ENCODE measurements around the gene TRIM45. TPM values are rescaled to one million over a fixed set of nuclear protein-coding genes. Genes with fewer than 3 reads are reported as not detected.

Gene TRIM45
- total RNA-seq, 2 experiments from 2014 or later, result 0.48 to 0.60 TPM

DNA sequence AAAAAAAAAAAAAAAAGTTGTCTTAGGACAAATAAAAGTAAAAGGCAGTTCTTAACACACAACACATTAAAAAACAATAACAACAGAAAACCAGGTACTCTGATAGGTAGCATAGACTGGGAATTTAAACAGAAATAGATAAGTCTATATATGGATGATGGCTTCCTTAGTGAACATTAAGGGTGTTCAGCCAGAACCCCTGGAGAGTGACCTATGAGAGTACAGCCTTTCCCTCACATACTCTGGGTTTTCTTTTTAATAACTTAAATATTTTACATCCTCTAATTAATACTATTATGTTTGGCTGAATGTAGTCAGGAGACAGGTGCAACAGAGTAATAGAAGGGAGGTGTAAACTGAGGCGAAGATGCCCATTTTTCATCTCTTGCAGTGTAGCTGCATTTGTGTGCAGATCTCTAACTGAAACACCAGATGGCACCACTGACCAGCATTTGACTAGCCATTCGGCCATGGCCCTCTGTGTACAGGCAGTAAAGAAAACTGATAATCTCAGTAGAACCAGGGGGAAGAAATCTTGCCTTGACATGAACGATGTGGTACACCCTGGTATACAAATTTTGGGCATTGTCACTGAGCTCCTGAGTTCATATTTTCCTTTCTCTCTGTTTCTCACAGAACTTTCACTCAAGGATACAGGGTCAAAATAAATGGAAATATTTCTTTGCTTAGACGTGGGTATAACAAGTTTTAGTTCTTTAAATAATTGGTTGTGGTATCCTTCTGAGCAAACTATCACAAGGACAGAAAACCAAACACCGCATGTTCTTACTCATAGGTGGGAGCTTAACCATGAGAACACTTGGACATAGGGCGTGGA, 53.8 kb downstream of the TRIM45 start:
- no peak overlapping the region for H3K27ac Mint-ChIP-seq
- no peaks in the 10 kb centered on the region for H3K27me3 Mint-ChIP-seq
- peaks cover 53% of the 10 kb centered on the region for H3K4me1 Mint-ChIP-seq
- no peak for DNase-seq
- no peaks in the 10 kb centered on the region for H3K9me3 Mint-ChIP-seq
- H3K4me3 Mint-ChIP-seq, result no peak overlapping the region
- H3K36me3 Mint-ChIP-seq, result peaks cover 44% of the 10 kb centered on the region

DNA sequence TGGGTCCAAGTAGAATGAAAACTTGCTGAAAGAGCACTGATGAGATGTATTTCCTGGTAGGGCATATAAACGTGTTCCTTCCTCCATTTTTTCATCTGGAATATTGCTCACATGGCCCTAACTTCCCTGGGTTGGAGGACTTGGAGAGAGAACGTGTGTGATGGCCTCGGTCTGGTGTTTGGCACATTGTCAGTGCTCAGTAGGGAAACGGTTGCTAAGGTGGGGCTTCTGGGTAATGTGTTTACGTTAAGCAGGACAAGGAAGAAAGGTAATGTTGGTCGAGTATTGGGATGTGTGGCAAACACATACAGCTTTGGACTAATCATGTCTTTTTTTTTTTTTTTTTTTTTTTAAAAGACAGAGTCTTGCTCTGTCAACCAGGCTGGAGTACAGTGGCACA, 55.2 kb downstream of the TRIM45 start:
- no peaks in the 10 kb centered on the region for H3K9me3 Mint-ChIP-seq
- H3K36me3 Mint-ChIP-seq, result peaks cover 47% of the 10 kb centered on the region
- H3K27me3 Mint-ChIP-seq, result no peaks in the 10 kb centered on the region
- DNase-seq, result no peak
- H3K4me1 Mint-ChIP-seq, result peaks cover 64% of the 10 kb centered on the region
- no peak overlapping the region for H3K27ac Mint-ChIP-seq
- H3K4me3 Mint-ChIP-seq, result no peak overlapping the region

DNA sequence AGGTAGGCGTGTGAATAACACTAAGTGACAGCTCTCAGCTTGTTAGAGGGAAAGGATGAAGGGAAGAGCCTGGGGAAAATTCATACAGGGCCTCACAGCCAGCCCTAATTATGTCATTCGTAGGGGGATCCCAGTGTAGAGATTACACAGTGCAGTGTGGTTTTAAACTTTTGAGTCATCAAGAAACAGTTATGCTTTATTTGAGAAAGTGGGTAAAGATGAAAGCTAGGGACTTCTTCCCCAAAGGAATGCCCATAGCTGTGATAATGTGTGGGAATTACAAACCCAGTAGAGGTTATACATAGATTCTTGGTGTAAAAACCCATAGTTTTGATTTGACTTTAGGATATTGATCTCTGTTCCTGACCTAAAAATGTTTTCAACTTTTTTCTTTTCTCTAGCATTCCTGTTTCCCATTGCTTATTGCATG, 59.5 kb downstream of the TRIM45 start:
- Mint-ChIP-seq H3K4me1 (peaks cover 50% of the 10 kb centered on the region), H3K9me3 (no peaks in the 10 kb centered on the region), H3K4me3 (peak overlapping the region; percentile 63)

More for the DNA sequence above, 59.5 kb downstream of the TRIM45 start:
- peaks cover 50% of the 10 kb centered on the region for H3K36me3 Mint-ChIP-seq
- DNase-seq, result peak; percentile 49
- peak overlapping the region; percentile 56 for H3K27ac Mint-ChIP-seq
- no peaks in the 10 kb centered on the region for H3K27me3 Mint-ChIP-seq

Other genes with a start within 250 kb of the TRIM45 start
- gene PTGFRN, start 211.8 kb downstream of the TRIM45 start, total RNA-seq, result 1 to 10 TPM; 8.7 to 9.4 TPM
- under 1 TPM; 0.12 to 0.47 TPM for gene CD101, start 120.0 kb downstream of the TRIM45 start, total RNA-seq
- gene TTF2, start 61.4 kb downstream of the TRIM45 start, total RNA-seq, result 100 to 1,000 TPM; 118 to 124 TPM
- not detected for gene VTCN1, start 89.2 kb upstream of the TRIM45 start, total RNA-seq
- gene MAN1A2, start 245.7 kb upstream of the TRIM45 start, total RNA-seq, result 10 to 100 TPM; 17.0 to 18.3 TPM

Data from activated naive CD8-positive, alpha-beta T cell treated with anti-CD3 and anti-CD28 coated beads for 36 hours (primary cell).